HG02981 (cell line): ENCODE measurements around the gene WBP1.
"Not testable (repeated sequence)": the region's sequence is repeated elsewhere in the genome, so short reads cannot be mapped to it uniquely, and the experiment has no call there.

Experiments
- ATAC-seq: cut with Tn5 transposase; IDR thresholded peaks from one replicate; pipeline ENCODE4 v1.9.1; 2021; ENCODE audit warnings: mild to moderate bottlenecking, moderate library complexity; ENCODE audit not compliant: unreplicated experiment

WBP1 gene

DNA sequence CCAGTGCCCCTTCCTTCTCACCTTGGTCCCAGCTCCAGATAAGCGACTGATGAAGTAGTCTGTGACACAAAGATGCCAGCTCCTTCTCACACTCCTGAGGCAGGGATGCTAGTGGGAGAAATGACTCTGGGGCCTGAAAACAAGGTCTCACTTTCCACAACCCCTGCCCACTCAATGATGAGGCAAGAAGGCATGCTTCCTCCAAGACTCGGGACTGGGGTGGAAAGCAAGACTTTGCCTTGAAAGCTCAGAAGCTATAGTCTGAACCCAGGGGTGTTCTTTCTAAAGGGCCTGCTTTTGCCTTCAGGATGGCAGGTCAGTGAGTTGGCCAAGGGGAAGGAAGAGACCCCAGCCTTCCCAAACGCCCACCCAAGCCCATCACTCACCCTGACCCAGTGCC is 23.2 kb downstream of the WBP1 start:
- ATAC-seq, result no peak

DNA sequence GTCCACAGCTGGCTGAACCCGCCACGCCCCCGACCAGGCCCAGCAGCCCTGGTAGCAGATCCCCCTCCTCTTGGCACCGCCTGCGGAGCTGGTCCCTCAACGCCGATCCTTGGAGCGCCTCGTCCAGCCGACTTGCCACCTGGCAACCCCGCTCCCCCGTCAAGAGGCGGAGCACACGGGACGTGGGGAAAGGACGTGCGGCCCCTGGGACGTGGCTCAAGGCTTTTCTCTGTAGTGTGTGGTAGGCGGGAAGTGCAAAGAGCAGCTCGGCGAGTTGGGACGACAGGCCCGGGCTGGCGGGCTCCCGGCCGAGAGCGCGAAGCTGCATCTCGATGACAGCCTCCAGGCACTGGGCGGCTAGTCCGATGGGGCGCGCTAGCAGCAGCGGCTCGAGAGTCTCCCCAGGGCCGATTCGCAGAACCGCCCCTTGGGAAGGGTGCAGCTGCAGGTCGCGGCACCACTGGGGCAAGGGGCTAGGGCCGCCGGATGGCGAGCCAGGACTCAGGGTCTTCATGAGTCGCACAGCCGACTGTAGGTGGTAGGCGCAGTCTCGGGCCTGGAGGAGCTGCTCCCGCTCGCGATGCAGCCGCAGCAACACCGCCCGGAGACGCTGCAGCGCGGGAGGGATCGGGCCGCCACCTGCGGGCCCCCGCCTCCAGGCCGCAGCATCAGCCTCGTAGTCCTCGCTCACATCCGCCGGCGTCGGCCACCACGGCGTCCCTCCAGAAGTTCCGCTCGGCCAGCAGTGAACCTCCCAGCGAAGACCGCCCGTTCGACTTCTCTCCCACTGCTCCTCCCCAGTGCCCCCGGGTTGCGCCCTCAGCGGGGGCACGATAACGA is 23.9 kb downstream of the WBP1 start:
- peak; percentile 29 for ATAC-seq

DNA sequence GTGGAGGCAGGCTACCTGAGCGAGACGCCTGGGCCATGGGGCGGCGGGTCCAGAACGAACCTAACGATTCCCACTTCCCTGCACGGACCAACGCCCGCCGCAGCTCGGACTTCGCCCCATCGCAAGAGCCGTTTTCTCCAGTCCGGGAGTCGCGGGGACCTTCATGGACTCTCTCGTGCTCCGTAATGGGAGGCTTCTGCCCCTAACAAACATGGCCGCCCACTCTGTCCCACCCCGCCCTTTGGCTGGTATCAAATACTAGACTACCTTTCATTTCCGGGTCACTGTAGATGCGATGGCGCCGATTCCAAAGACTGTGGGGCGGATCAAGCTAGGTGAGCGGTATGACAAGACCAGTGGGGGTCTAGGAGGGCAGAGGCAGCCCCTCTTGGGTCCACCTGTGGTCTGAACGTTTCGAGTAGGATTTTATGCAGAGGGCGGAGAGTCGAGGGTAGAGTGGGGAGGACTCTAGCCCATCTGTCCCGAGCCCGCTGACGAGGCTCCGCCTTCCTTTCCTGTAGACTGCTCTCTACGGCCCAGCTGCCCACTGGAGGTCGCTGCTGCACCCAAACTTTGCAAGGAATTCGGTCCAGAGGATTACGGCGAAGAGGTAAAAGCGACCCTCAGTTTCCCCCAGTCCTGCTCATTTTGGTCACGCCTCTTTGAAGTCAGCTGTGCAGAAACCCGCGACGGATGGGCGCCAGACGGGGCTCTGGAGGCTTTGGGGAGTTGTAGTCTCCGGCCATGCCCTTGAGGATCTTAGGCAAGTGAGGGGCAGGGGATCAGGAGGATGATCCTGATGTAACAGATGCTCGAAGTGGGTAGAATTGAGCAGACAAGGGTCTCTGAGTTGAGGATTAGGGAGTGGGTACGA is 24.8 kb downstream of the WBP1 start, which contains the start of the genes CCDC142 and TTC31:
Gene CCDC142, minus strand, starts transcription at position 198 of the 874 bp plus-strand sequence. Its CDS starts 161 bp downstream, at position 37.
Gene TTC31, plus strand, starts transcription at position 281 of the 874 bp plus-strand sequence. Its CDS starts 15 bp downstream, at position 296.
- ATAC-seq, result peak; percentile 92

DNA sequence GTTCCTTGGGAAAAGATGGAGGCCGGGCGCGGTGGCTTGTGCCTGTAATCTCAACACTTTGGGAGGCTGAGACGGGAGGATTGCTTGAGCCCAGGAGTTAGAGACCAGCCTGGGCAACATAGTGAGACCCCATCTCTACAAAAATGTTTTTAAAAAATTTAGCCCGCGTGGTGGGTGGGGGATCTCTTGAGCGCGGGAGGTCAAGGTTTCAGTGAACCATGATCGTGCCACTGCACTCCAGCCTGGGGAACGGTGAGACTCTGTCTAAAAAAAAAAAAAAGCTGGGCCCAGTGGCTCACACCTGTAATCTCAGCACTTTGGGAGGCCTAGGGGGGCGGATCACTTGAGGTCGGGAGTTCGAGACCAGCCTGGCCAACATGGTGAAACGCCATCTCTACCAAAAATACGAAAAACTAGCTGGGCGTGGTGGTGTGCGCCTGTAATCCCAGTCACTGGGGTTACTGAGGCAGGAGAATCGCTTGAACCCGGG is 25.5 kb downstream of the WBP1 start:
- ATAC-seq, result not testable (repeated sequence)

DNA sequence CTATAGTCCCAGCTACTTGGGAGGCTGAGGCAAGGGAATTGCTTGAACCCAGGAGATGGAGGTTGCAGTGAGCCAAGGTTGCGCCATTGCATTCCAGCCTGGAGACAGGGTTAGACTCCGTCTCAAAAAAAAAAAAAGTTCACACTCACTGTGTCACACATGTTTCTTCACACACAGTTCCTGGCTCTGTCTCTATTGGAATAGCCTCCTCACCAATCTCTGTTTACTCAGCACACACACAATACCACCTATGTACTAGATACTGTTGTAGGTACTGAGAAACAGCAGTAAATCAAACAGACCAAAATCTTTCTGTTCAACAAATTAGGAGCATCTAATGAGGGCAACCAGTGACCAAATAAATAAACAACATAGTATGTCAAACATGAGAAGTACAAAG is 27.9 kb downstream of the WBP1 start:
- ATAC-seq, result no peak

DNA sequence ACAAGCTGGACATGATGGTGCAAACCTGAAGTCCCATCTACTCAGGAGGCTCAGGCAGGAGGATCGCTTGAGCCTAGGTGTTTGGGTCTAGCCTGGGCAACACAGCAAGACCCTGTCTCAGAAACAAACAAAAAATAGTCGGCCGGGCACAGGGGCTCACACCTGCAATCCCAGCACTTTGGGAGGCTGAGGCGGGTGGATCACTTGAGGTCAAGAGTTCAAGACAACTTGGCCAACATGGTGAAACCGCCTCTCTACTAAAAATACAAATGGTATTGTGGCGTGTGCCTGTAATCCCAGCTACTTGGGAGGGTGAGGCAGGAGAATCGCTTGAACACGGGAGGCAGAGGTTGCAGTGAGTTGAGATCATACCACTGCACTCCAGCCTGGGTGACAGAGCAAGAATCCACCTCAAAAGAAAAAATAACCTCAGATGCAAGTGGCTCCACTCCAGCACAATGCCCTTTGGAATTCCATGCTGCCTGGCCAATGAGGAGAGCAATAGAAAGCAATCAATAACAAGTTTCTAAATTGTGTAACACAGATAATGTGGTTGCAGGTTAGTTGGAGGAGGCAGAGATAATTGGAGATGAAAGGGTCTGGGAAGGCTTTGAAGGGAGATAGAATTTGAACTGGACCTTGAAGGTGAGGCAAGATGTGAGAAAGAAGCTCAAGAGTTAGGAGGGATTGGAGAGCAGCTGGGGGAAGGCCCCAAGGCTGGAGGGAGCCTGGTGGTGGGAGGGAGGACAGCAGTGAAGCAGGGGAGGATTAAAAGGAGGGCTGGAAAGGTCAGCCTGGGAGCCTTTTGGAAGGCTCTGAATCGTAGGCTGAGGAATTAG is 30.6 kb downstream of the WBP1 start:
- ATAC-seq, result no peak

DNA sequence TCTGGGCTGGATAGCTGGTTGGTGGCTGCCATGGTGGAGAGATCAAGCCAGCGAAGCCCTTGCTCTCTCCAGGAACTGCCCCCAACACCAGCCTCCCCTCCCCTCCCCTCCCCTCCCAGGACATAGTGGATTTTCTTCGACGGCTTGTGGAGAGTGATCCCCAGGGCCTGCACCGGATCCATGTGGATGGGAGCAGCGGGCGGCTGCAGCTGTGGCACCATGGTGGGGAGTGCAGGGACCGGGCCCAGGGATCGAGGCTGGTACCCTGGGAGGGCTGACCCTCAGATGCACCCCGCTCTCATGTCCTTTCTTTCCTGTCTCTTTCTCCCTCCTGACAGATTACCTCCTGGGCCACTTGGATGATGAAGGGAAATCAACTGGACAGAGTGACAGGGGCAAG is 31.7 kb downstream of the WBP1 start:
- no peak for ATAC-seq

DNA sequence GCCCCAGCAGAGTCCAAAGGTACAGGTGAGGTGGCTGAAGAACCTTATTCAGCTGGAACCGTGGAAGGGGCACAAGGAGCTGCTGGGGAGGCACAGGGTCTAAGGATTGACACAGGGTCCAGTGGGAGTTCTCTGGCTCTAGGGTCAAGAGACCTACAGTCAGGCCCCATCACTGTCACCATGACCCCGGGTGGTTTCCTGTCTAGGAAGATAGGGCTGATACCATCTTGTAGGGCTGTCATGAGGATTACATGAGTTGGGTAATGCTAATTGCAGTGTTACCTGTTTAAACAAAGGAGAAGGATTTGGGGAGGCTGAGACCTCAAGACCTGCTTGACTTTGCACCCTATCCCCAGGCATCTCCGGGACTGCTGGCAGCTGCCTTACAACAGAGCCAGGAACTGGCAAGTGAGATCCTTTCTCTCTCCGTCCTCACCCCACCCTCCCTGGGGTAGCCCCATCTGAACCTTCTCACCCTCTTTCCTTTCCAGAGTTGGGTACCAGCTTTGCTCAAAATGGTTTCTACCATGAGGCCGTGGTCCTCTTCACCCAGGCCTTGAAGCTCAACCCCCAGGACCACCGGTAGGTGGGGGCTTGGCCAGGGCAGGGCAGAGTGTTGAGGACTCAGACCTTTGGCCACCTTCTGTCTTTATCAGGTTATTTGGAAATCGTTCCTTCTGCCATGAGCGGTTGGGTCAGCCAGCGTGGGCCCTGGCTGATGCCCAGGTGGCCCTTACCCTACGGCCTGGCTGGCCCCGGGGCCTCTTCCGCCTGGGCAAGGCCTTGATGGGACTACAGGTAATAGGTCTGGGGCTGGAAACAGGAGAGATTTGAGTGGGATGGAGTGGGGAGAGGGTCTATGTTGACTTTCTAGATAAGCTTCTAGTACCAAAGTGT is 33.7 kb downstream of the WBP1 start:
- ATAC-seq, result no peak

DNA sequence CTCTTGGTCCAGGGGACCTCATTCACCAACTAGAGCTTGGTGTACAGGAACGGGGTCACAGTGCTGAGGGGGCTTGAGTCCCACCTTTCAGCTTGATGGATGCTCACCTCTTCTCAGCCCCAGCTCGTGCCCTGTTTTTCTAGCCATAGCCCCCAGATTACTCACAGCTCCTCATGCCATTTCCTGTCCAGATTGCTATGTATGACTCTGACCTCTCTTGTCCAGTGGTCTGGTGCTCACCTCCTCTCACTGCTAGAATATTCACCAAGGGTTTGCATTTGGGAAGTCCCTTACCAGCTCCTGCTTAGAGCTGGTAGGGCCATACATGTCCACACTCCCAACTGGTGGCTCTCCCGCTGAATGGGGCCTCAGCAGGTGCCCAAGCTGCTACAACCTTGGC is 35.3 kb downstream of the WBP1 start:
- ATAC-seq, result no peak

DNA sequence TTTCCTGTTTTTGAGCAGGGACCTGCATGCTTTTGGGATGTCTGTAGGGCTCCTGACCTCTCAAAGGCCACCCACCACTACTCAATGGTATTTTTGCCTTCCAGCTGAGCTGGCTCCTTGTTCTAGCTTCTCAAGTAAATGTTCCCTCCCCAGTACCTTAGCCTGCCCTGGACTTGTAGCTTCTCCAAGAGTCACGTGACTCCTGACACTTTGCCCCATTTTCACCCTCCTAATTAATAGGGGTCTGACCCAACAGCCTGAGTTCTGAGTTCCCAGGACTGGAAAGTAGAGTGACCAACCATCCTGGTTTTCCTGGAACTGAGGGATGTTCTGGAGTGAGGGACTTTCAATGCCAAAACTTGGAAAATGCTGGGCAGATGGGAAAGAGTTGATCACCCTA is 37.2 kb downstream of the WBP1 start:
- ATAC-seq, result no peak

DNA sequence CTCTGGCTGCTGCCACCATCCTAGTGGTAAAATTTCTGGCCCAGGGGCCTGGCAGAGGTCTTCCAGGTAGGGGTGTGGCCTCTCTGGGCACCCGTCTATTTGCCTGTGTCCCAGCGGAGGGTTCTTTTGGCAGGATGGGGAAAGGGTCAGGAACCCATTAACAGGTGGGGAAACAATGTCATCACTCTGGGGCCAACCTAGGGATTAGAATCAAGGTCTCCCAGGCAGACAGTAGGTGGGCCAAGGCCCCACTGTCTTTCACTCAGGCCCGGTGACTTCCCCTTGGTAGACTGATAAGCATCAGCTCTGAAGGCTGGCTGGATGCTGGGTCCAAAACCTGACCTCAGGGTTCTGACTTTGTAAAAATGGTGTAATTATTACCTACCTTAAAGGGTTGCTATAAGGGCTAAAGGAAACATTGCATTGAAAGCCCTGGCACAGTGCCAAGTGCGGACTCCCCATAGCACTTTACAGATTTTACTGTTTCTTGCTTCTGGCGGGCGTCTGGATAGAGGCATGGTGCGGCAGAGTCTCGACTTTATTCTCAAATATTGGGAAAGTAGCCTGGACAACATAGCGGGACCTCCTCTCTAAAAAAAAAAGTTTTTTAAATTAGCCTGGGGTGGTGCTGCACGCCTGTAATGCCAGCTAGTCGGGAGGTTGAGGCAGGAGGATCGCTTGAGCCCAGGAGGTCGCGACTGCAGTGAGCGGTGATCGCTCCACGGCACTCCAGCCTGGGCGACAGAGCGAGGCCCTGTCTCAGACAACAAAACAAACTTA is 38.9 kb downstream of the WBP1 start:
- no peak for ATAC-seq

DNA sequence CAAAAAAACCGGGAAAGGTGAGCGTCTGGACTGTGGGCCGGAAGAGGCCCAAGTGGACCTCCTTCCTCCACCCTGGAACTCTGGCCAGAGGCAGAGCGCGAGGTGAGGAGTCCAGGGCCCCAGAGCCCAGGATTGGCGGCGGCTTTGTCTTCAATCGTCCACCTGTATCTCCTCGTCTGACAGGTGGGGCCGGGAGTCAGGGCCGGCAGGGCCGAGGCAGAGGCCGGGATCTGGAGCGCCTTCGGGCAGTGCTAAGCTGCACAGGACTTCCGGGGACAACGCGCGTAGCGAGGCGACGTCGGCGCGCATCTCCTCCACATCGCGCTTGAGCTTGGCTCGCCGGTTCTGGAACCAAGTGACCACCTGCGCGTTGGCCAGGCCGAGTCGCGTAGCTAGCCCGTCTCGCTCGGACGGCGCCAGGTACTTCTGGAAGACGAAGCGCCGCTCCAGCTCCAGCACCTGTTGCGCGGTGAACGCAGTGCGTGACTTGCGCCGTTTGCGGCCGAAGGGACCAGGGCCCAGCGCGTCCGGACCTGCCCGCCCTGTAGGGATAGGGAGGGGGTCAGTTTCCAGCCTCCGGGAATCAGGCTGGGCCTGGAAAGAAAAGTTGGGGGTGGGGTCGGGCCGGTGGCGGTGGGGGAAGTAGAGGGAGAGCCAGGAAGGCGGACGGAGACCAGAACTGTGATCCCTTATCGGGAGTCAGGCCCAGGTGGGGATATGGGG is 39.7 kb downstream of the WBP1 start:
- ATAC-seq, result no peak

DNA sequence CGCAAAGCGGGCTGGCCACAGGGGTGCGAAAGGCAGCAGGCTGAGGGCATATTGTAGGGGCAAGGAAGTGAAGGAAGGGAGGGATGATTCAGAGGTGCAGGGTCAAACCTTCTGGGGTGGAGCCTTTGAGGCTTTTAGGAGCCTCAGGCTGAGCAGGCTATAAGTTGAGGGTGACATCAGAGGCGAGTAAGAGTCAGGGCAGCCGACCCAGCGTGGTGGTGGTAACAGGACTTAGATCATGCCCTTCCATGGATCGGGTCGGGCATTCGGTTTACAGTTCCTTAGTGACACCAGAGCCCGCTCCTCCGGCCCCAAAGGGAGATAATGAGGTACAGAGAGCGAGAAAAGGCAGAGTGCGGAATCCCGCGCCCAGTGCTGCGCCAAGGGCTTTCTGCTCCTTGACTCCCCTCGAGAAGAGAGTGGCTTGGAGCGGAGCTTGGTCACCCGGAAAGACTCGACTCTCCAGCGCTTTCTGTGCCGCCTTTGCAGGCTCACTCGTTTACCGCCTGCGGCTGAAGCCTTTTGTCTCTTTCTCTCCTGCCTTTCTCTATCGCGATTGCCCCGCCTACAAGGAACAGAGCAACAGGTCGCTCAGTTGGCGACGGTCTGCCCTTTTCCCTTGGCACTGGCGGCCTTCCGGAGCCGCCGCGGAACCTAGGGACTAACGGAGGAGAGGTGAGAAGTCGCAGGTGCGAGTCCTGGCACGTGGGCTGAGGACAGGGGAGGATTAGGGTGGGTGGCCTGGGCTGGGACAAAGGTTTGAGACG is 40.4 kb downstream of the WBP1 start:
- no peak for ATAC-seq

DNA sequence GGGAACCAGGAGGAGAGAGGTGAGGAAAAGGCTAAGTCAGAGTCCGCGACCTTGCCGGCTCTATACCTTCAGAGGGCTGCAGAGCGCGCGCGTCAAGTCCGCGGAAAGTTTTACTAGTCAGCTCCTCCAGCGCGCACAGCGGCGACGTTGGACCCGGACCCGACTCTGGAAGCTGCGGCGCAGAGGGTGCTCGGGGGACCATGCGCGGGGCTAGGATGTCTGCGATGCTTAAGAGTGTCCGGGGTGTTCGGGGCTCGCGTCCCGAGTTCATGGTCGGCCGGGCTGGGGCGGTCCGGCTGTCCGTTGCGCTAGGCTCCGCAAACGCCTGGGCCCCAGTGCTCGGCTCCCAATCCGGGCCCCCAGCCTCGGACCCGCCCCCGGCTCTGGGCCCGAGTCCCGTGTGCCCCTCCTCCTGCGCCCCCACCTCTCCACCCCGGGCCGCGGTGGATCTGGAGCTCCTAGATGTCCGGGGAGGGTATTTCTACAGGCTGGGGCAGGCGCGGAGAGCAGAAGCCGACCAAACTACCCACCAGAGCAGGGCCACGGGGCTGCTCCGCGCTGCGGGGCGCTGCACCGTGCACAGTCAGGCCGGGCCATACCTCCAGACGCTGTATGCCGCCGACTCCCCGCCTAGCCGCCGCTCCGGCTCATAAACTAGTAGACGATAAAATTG is 41.2 kb downstream of the WBP1 start, which contains the start of gene LBX2:
Gene LBX2, minus strand, starts transcription at position 337 of the 673 bp plus-strand sequence. Its CDS starts 66 bp downstream, at position 271.
- no peak for ATAC-seq

DNA sequence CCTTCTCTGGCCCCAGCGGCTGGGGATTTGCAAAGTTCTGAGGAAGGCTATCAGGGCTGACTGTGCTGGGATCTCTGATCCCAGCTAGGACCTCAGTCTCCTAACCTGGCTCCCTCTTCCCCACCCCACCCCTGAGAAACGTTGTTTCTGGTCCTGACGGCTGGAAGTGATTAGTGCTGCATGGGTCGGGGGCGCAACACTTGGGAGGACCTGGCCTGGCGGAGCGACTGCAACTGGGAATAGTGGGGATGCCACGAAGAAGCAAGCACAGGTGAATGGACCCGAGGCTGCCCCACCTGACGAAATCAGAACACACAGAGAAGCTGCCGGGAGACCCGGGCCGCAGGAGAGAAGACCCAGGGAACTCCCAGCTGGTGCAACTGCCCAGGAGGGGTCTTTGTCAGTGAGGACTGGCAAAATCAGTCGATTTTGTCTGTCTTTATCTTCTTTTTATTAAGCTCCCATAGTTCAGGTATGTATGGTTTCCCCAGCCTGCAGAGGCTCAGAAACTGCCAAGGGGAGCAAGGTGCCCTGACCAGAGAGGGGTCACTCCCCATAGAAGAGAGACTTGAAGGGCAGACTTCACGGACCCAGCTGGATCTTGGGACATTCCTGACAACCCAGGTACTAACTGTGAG is 41.8 kb downstream of the WBP1 start:
- no peak for ATAC-seq

DNA sequence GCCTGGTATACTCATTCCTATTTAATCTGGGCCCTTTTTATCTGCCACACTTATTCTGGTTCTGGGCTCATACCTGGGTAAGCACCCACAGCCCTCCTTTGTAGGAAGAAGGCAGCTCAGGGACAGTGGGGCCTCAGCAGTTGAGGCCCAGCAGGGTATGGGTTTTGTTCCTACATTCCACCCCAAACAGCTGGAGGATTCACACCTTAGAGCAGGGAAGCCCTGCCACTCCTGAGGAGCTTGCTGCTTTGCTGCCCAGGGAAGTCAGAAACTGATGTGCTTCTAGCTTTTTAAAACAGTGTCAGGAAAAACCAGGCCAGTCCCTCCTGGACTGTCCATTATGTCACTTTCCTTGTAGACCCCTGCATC is 42.3 kb downstream of the WBP1 start:
- ATAC-seq, result no peak
